PFSK-1 (cell line): ENCODE data around the gene PRR15L.

Experiments
- FOXP2 ChIP-seq: optimal IDR thresholded peaks from 2 replicates; pipeline ENCODE3; 2011; ENCODE audit warnings: borderline replicate concordance, control low read depth, inconsistent platforms; ENCODE audit not compliant: insufficient read depth; ENCODE audit errors: extremely low read length, extremely low read depth
- POLR2AphosphoS5 ChIP-seq: IDR thresholded peaks from 2 replicates; pipeline ENCODE4 v1.6.1; 2012; ENCODE audit warnings: low read depth, mild to moderate bottlenecking, control low read depth, low read length, moderate library complexity
- REST ChIP-seq, 2 experiments: IDR thresholded peaks; 2 replicates each; pipeline versions ENCODE4 v1.6.1 to v1.8.0; 2011 to 2012; ENCODE audit warnings: low read depth in 2 of 2, low read length in 2 of 2, control low read depth in 1 of 2, inconsistent platforms in 1 of 2, mild to moderate bottlenecking in 1 of 2, moderate library complexity in 1 of 2; ENCODE audit not compliant: insufficient read depth in 1 of 2
- SIN3A ChIP-seq: IDR thresholded peaks from 2 replicates; pipeline ENCODE4 v1.6.1; 2012; ENCODE audit warnings: mild to moderate bottlenecking, low read length, moderate library complexity, borderline replicate concordance; ENCODE audit not compliant: insufficient read depth
- TAF1 ChIP-seq: IDR thresholded peaks from 2 replicates; pipeline ENCODE4 v1.6.1; 2012; ENCODE audit warnings: low read length, control low read depth, borderline replicate concordance; ENCODE audit not compliant: insufficient read depth

The PRR15L gene

GRCh38 chr17:47929218-47930000 lies 28.3 kb downstream of the PRR15L start:
- TF ChIP-seq TAF1 = no peak
- TF ChIP-seq SIN3A = no peak
- TF ChIP-seq POLR2AphosphoS5 = no peak
- no peak for TF ChIP-seq FOXP2
- TF ChIP-seq REST (IDR thresholded peaks at IDR 0.05; ENCODE audit: insufficient read depth in 1 of 2, low read depth in 2 of 2, low read length in 2 of 2) = no peak

DNA sequence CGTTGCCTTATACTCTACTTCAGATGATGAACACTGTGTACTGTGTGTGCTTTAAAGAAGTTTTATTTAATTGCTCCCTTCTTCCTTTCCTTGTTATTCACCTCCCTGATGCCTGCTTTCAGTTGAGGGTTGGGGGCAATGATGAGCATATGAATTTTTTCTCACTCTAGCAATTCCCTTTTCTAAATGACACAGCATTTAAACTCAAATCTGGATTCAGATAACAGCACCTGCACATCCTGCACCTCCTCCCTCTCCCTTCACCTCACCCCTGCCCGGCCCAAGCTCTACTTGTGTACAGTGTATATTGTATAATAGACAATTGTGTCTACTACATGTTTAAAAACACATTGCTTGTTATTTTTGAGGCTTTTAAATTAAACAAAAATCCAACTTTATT lies 29.3 kb downstream of the PRR15L start:
- no peak for TF ChIP-seq FOXP2
- no peak for TF ChIP-seq REST (IDR thresholded peaks at IDR 0.05; ENCODE audit: insufficient read depth in 1 of 2, low read depth in 2 of 2, low read length in 2 of 2)
- TF ChIP-seq TAF1 = no peak
- no peak for TF ChIP-seq SIN3A
- TF ChIP-seq POLR2AphosphoS5 = no peak

- TF ChIP-seq POLR2AphosphoS5 = no peak
- TF ChIP-seq SIN3A = no peak
- no peak for TF ChIP-seq FOXP2
- no peak for TF ChIP-seq TAF1
- no peak for TF ChIP-seq REST (IDR thresholded peaks at IDR 0.05; ENCODE audit: insufficient read depth in 1 of 2, low read depth in 2 of 2, low read length in 2 of 2)
These were observed 29.8 kb downstream of the PRR15L start for GRCh38 chr17:47927821-47928400.

GRCh38 chr17:47925678-47925988 lies 32.0 kb downstream of the PRR15L start:
- no peak for TF ChIP-seq FOXP2
- TF ChIP-seq TAF1 = no peak
- no peak for TF ChIP-seq REST (IDR thresholded peaks at IDR 0.05; ENCODE audit: insufficient read depth in 1 of 2, low read depth in 2 of 2, low read length in 2 of 2)
